Sigmoid colon (tissue), 4 donors: ENCODE data around the gene EPHA1.

Experiments
- POLR2A ChIP-seq, 2 donors: fragments of 450-650 bp; IDR thresholded peaks; one replicate each; pipeline ENCODE4 v1.6.1; 2016; ENCODE audit warnings: antibody characterized with exemption in 2 of 2, mild to moderate bottlenecking in 2 of 2, moderate library complexity in 2 of 2
- POLR2AphosphoS5 ChIP-seq, 4 donors: sonication (generic); formaldehyde crosslinking; IDR thresholded peaks; one replicate each; pipeline ENCODE4 v1.6.1; 2017; ENCODE audit warnings: antibody characterized with exemption in 4 of 4
- TF ChIP-seq, protein P1 (sequence below), 4 experiments: fragments of 450-650 bp in 3 of 4; fragments of 200-600 bp in 1 of 4; IDR thresholded peaks; one replicate each; pipeline ENCODE4 v1.5.1; 2016 to 2019; ENCODE audit warnings: antibody characterized with exemption in 4 of 4, mild to moderate bottlenecking in 3 of 4, moderate library complexity in 2 of 4

DNA sequence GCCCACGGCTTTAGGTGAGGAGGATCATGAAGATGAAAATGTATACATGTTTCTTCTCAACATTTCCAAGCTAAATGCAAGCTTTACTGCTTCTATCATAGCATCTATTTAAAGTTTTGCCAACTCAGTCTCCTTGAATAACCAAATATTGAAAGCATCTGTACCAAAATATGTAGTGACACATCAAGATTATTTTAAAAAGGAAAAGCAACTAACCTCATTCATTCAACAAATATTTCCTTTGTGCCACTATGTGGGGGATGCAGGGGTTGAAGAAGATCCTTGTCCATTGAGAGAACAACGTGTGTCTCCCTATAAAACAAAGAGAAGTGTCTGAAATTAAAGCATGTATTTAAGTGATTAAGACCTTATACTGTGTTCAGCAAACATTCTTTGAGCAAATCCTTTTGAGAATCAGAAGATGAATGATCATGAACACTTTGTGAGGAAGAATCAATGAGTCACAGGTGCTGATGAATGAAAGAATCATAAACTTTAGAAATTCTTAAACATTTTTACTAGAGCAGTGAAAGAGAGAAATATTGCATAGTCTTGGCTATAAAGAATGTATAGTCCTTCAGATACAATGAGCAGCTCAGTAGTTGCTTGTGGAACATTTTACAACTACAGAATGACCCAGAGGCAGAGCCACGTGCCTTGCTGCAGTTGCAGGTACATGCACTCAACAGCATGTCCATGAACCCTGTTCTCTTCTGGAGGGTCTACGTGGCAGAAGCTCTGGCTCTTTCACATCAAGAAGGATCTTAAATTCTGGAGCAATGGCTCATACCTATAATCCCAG, 48.5 kb upstream of the EPHA1 start:
- TF ChIP-seq, protein P1, sequence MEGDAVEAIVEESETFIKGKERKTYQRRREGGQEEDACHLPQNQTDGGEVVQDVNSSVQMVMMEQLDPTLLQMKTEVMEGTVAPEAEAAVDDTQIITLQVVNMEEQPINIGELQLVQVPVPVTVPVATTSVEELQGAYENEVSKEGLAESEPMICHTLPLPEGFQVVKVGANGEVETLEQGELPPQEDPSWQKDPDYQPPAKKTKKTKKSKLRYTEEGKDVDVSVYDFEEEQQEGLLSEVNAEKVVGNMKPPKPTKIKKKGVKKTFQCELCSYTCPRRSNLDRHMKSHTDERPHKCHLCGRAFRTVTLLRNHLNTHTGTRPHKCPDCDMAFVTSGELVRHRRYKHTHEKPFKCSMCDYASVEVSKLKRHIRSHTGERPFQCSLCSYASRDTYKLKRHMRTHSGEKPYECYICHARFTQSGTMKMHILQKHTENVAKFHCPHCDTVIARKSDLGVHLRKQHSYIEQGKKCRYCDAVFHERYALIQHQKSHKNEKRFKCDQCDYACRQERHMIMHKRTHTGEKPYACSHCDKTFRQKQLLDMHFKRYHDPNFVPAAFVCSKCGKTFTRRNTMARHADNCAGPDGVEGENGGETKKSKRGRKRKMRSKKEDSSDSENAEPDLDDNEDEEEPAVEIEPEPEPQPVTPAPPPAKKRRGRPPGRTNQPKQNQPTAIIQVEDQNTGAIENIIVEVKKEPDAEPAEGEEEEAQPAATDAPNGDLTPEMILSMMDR (IDR thresholded peaks at IDR 0.05), result no peak
- TF ChIP-seq POLR2A (IDR thresholded peaks at IDR 0.05) (no peak), POLR2AphosphoS5 (IDR thresholded peaks at IDR 0.05) (no peak)
